ENCODE results near the gene SYNPO2. TPM values are rescaled to one million over a fixed set of nuclear protein-coding genes. Genes with fewer than 3 reads are reported as not detected.

Gene SYNPO2
- total and polyA plus RNA-seq, 2 of the 13 experiments (the other 11 are each of a cell fraction or from before 2014, with no cell fraction given), result not detected

DNA sequence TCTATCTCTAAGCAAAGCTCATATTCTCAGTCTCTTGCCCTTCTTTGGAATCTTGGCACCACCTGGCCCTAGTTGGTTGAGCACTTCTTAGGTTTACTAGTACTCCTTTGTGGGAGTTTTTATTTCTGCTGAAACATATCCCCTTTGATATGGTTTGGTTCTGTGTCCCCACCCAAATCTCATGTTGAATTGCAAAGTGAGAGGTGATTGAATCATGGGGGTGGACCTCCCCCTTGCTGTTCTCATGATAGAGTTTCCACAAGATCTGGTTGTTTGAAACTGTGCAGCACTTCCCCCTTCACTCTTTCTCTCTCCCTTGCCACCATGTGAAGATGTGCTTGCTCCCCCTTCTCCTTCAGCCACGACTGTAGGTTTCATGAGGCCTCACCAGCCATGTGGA lies 22.2 kb upstream of the SYNPO2 start:
- FAIRE-seq (no peak), DNase-seq (ENCODE audit: low spot score) (no peak), ATAC-seq (no peak)
- intact Hi-C loops (cut with micrococcal nuclease; ENCODE audit: unreplicated experiment) (no loop called here), in situ Hi-C loops (cut with HindIII; ENCODE audit: extremely low pct_ligation_motif_present, low pct_unique_long_range_greater_than_20kb) (no loop called here)
- no TSS peak for BruUV-seq (replicated peaks)
- Histone ChIP-seq H3K27ac (ENCODE audit: extremely low read length, insufficient read depth, low read length) (no peak overlapping the region), H2AFZ (ENCODE audit: low read length) (no peak overlapping the region), H3K79me2 (ENCODE audit: insufficient read depth, low read length) (no peaks in the 10 kb centered on the region), H3K9ac (ENCODE audit: insufficient read depth, low read depth, low read length) (no peak overlapping the region), H3K4me2 (ENCODE audit: low read depth, low read length) (no peak overlapping the region), H3K36me3 (replicated peaks in 1 of 2; ENCODE audit: control insufficient read depth in 1 of 2, insufficient read depth in 2 of 2, low read length in 2 of 2) (no peaks in the 10 kb centered on the region), H4K20me1 (ENCODE audit: insufficient read depth, low read length) (no peaks in the 10 kb centered on the region), H3K4me1 (ENCODE audit: insufficient read depth, low read length) (no peaks in the 10 kb centered on the region), H3K9me3 (ENCODE audit: low read length) (no peaks in the 10 kb centered on the region), H3K27me3 (ENCODE audit: control insufficient read depth in 1 of 2, insufficient read depth in 2 of 2, low read length in 2 of 2) (peaks cover 0 to 4% of the 10 kb centered on the region in 2 experiments; a peak in 2 of 5 replicates), H3K4me3 (replicated peaks in 1 of 3; ENCODE audit: insufficient read depth in 1 of 3, low read depth in 2 of 3, low read length in 3 of 3) (no peak overlapping the region)
- CTCF ChIA-PET (ENCODE audit: low intra/inter-chr PET ratio, low total read pairs), result no interaction called here
- POLR2A ChIA-PET, result no interaction called here
- WGBS (ENCODE audit: low lambda C conversion rate), result 0% methylated on average over 1 of the region's 1 CpG
- TF ChIP-seq, protein P1, sequence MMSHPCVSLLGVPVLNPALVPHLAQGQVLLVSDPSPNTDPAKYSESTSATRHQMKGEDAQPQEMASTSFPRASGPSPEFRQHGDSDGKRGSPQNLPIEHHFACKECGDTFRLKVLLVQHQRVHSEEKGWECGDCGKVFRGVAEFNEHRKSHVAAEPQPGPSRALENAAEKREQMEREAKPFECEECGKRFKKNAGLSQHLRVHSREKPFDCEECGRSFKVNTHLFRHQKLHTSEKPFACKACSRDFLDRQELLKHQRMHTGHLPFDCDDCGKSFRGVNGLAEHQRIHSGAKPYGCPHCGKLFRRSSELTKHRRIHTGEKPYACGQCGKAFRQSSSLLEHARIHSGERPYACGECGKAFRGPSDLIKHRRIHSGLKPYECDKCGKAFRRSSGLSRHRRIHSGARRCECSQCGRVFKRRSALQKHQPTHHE (CRISPR knock-in tag; IDR thresholded peaks at IDR 0.05; ENCODE audit: borderline replicate concordance), result no peak
- TF ChIP-seq NRL (CRISPR knock-in tag; IDR thresholded peaks at IDR 0.05; ENCODE audit: borderline replicate concordance), result no peak
- TF ChIP-seq, protein P2, sequence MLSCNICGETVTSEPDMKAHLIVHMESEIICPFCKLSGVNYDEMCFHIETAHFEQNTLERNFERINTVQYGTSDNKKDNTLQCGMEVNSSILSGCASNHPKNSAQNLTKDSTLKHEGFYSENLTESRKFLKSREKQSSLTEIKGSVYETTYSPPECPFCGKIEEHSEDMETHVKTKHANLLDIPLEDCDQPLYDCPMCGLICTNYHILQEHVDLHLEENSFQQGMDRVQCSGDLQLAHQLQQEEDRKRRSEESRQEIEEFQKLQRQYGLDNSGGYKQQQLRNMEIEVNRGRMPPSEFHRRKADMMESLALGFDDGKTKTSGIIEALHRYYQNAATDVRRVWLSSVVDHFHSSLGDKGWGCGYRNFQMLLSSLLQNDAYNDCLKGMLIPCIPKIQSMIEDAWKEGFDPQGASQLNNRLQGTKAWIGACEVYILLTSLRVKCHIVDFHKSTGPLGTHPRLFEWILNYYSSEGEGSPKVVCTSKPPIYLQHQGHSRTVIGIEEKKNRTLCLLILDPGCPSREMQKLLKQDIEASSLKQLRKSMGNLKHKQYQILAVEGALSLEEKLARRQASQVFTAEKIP (CRISPR knock-in tag; IDR thresholded peaks at IDR 0.05; ENCODE audit: borderline replicate concordance), result no peak
- TF ChIP-seq MED13 (CRISPR knock-in tag; IDR thresholded peaks at IDR 0.05), result no peak
- TF ChIP-seq ZNF367 (CRISPR knock-in tag; IDR thresholded peaks at IDR 0.05; ENCODE audit: borderline replicate concordance), result no peak
- no peak for TF ChIP-seq ZNF547 (CRISPR knock-in tag; IDR thresholded peaks at IDR 0.05)
- no peak for TF ChIP-seq ZNF773 (CRISPR knock-in tag; IDR thresholded peaks at IDR 0.05; ENCODE audit: borderline replicate concordance)
- TF ChIP-seq, protein P3, sequence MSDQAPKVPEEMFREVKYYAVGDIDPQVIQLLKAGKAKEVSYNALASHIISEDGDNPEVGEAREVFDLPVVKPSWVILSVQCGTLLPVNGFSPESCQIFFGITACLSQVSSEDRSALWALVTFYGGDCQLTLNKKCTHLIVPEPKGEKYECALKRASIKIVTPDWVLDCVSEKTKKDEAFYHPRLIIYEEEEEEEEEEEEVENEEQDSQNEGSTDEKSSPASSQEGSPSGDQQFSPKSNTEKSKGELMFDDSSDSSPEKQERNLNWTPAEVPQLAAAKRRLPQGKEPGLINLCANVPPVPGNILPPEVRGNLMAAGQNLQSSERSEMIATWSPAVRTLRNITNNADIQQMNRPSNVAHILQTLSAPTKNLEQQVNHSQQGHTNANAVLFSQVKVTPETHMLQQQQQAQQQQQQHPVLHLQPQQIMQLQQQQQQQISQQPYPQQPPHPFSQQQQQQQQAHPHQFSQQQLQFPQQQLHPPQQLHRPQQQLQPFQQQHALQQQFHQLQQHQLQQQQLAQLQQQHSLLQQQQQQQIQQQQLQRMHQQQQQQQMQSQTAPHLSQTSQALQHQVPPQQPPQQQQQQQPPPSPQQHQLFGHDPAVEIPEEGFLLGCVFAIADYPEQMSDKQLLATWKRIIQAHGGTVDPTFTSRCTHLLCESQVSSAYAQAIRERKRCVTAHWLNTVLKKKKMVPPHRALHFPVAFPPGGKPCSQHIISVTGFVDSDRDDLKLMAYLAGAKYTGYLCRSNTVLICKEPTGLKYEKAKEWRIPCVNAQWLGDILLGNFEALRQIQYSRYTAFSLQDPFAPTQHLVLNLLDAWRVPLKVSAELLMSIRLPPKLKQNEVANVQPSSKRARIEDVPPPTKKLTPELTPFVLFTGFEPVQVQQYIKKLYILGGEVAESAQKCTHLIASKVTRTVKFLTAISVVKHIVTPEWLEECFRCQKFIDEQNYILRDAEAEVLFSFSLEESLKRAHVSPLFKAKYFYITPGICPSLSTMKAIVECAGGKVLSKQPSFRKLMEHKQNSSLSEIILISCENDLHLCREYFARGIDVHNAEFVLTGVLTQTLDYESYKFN (CRISPR knock-in tag; conservative IDR thresholded peaks at IDR 0.05), result no peak
- TF ChIP-seq, protein P4, sequence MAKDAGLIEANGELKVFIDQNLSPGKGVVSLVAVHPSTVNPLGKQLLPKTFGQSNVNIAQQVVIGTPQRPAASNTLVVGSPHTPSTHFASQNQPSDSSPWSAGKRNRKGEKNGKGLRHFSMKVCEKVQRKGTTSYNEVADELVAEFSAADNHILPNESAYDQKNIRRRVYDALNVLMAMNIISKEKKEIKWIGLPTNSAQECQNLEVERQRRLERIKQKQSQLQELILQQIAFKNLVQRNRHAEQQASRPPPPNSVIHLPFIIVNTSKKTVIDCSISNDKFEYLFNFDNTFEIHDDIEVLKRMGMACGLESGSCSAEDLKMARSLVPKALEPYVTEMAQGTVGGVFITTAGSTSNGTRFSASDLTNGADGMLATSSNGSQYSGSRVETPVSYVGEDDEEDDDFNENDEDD (CRISPR knock-in tag; IDR thresholded peaks at IDR 0.05; ENCODE audit: borderline replicate concordance), result no peak
- TF ChIP-seq, protein P5, sequence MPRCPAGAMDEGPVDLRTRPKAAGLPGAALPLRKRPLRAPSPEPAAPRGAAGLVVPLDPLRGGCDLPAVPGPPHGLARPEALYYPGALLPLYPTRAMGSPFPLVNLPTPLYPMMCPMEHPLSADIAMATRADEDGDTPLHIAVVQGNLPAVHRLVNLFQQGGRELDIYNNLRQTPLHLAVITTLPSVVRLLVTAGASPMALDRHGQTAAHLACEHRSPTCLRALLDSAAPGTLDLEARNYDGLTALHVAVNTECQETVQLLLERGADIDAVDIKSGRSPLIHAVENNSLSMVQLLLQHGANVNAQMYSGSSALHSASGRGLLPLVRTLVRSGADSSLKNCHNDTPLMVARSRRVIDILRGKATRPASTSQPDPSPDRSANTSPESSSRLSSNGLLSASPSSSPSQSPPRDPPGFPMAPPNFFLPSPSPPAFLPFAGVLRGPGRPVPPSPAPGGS (CRISPR knock-in tag; IDR thresholded peaks at IDR 0.05), result no peak
- TF ChIP-seq PAX8 (CRISPR knock-in tag; IDR thresholded peaks at IDR 0.05; ENCODE audit: borderline replicate concordance), result no peak
- no peak for TF ChIP-seq ZNF891 (CRISPR knock-in tag; IDR thresholded peaks at IDR 0.05)
- TF ChIP-seq ZNF468 (CRISPR knock-in tag; IDR thresholded peaks at IDR 0.05), result no peak
- no peak for TF ChIP-seq ZFP90 (CRISPR knock-in tag; IDR thresholded peaks at IDR 0.05; ENCODE audit: borderline replicate concordance)
- no peak for TF ChIP-seq ZNF282 (IDR thresholded peaks at IDR 0.05; ENCODE audit: partially characterized antibody)
- TF ChIP-seq MED8 (CRISPR knock-in tag; IDR thresholded peaks at IDR 0.05; ENCODE audit: insufficient replicate concordance), result no peak

Data from HepG2 (cell line).